Muscle layer of colon (tissue), 2 donors: Measurements from ENCODE around the gene EPB41L4B.

Experiments
- H3K27ac ChIP-seq: one replicate; pipeline ENCODE4 v1.7.0; 2013; ENCODE audit warnings: low read depth, mild to moderate bottlenecking, low read length, moderate library complexity
- H3K27me3 ChIP-seq, 2 donors: one replicate each; pipeline ENCODE4 v1.7.0; 2013; ENCODE audit warnings: low read length in 2 of 2, mild to moderate bottlenecking in 2 of 2; ENCODE audit not compliant: insufficient read depth in 2 of 2, control insufficient read depth in 1 of 2
- H3K36me3 ChIP-seq: one replicate; pipeline ENCODE4 v1.7.0; 2013; ENCODE audit warnings: mild to moderate bottlenecking, low read length; ENCODE audit not compliant: insufficient read depth
- H3K4me1 ChIP-seq: one replicate; pipeline ENCODE4 v1.7.0; 2013; ENCODE audit warnings: mild to moderate bottlenecking, low read length; ENCODE audit not compliant: insufficient read depth
- H3K4me3 ChIP-seq, 2 donors: one replicate each; pipeline ENCODE4 v1.7.0; 2013; ENCODE audit warnings: low read length in 2 of 2, low read depth in 1 of 2, mild to moderate bottlenecking in 1 of 2, moderate library complexity in 1 of 2
- H3K9ac ChIP-seq: one replicate; pipeline ENCODE4 v1.7.0; 2013; ENCODE audit warnings: low read length
- H3K9me3 ChIP-seq: one replicate; pipeline ENCODE4 v1.7.0; 2013; ENCODE audit warnings: mild to moderate bottlenecking, low read length
- donor health status: abdominal sarcoma.
- donor health status: Adenocarcinoma of cecum.

Gene EPB41L4B

DNA sequence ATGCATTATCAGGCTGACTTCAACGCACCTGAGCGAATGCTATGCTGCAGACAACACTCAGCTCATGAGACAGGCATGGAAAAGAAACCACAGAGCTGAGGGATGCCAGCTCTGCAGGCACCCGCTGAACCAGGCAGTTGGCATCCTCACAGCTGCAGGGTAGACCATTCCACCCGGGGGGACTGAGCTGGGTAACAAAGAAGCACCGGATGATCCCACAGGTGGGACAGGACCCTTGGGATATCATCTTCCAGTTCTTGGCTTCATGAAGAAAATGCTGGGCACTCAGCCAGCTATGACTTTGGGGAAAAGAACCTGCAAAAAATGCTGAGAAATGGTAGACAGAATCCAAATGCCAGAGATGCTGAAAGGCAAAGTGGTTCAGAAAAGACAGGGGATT is 9.6 kb downstream of the EPB41L4B start:
- H3K27me3 ChIP-seq: no peaks in the 10 kb centered on the region
- no peaks in the 10 kb centered on the region for H3K9me3 ChIP-seq
- no peak overlapping the region for H3K9ac ChIP-seq
- H3K36me3 ChIP-seq: no peaks in the 10 kb centered on the region
- H3K4me3 ChIP-seq: no peak overlapping the region
- no peaks in the 10 kb centered on the region for H3K4me1 ChIP-seq
- H3K27ac ChIP-seq: no peak overlapping the region

GRCh38 chr9:109310486-109310901 is 10.4 kb downstream of the EPB41L4B start:
- H3K4me3 ChIP-seq: no peak overlapping the region
- H3K27ac ChIP-seq: no peak overlapping the region
- H3K36me3 ChIP-seq: no peaks in the 10 kb centered on the region
- H3K9ac ChIP-seq: no peak overlapping the region
- no peaks in the 10 kb centered on the region for H3K4me1 ChIP-seq
- H3K9me3 ChIP-seq: no peaks in the 10 kb centered on the region
- H3K27me3 ChIP-seq: no peaks in the 10 kb centered on the region

DNA sequence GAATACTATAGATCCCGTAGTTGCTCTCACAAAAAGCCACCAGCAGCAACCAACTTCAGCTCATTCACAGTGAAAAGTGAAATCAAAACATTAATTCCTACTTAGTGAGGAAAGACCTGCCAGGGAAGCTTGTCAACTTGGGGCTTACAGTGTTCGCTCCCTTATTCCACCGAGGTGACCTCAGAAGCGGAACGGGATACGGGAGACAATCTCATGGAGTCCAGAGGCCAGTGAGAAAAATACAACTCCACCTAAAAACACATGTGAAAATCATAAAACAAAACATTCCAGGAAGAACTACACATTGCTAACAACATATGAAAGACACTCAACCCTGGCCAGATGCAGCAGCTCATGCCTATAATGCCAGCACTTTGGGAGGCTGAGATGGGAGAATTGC is 11.6 kb downstream of the EPB41L4B start:
- Histone ChIP-seq H3K9ac (no peak overlapping the region), H3K27me3 (no peaks in the 10 kb centered on the region)

DNA sequence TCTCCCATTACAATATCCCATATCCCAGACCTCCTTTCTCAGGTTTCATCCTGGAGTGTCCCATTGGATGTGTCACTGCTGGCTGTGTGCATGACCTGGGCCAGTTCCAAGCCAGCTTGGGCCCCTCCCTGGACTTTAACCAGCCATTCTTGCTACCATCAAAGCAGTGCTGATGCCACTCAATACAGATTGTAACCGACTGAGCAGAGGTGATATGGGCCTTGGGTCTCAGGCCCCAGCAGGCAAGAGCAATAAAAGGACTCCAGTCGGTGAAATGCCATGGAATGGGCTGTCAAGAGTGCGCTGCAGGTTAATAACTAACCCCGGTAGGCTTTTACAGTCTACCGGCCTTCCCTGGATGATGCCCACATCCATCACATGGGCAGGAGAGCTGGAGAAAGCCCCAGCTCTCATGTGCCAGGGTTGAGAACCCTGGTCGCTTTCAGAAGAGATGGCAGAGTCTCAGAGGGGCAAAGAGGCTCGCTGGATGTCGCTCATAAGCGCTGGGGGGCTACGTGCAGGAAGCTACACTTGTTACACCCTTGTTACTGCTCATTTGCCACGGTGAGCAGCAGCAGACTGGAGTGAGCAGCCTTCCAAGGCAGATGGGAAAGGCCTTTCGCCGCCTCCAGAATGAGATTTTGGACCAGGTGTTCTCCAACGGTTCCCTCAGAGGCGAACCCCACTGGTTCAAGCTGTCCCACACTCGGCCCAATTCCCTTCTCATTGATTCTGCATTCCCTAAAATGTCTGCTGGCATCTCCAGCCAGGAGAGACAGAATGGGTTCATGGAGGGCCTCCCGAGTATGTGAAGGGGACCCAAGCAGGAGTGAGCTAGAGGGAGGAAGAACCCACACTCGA is 13.2 kb downstream of the EPB41L4B start:
- H3K27me3 ChIP-seq: no peaks in the 10 kb centered on the region
- H3K9me3 ChIP-seq: no peaks in the 10 kb centered on the region
- no peak overlapping the region for H3K4me3 ChIP-seq
- H3K36me3 ChIP-seq: no peaks in the 10 kb centered on the region
- no peak overlapping the region for H3K27ac ChIP-seq
- H3K9ac ChIP-seq: no peak overlapping the region
- no peaks in the 10 kb centered on the region for H3K4me1 ChIP-seq

More for the DNA sequence above, 11.6 kb downstream of the EPB41L4B start:
- Histone ChIP-seq H3K36me3 (no peaks in the 10 kb centered on the region), H3K4me3 (no peak overlapping the region), H3K4me1 (no peaks in the 10 kb centered on the region), H3K9me3 (no peaks in the 10 kb centered on the region), H3K27ac (no peak overlapping the region)

DNA sequence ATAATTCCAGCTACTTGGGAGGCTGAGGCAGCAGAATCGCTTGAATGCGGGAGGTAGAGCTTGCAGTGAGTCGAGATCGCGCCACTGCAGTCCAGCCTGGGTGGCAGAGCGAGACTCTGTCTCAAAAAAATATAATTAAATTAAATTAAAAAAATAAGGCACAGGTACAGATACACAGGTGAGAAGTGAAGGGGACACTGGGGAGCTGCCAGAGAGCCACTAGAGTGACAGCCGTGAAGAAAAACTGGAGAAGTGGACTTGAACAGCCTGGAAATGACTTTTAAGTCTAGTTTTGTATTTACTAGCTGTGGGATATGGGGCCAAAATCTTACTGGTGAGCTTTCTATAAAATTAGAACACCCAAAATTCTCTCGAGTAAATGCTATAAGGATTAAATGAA is 15.1 kb downstream of the EPB41L4B start:
- H3K4me1 ChIP-seq: no peaks in the 10 kb centered on the region

DNA sequence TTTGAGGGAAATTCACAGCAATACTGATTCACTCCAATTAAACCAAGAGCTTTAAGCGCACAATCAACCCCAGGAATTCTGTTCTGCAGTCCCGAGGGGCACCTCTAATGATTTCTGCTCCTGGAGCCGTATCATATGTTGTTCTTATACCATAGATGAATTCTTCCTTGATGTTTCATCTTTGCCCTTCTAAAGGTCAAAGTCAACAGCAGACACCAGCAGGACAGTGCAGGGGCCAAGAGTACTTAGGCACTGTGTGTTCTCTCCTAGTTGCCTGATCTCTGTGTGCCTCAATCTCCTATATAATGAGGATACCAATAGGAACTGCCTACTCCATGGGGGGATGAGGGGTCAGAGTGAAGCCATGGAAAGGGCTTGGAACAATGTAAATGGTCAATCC is 16.5 kb downstream of the EPB41L4B start:
- no peak overlapping the region for H3K9ac ChIP-seq
- H3K36me3 ChIP-seq: no peaks in the 10 kb centered on the region
- no peak overlapping the region for H3K27ac ChIP-seq
- no peak overlapping the region for H3K4me3 ChIP-seq
- no peaks in the 10 kb centered on the region for H3K27me3 ChIP-seq
- H3K9me3 ChIP-seq: no peaks in the 10 kb centered on the region
- H3K4me1 ChIP-seq: no peaks in the 10 kb centered on the region

More for the DNA sequence above, 15.1 kb downstream of the EPB41L4B start:
- Histone ChIP-seq H3K9ac (no peak overlapping the region), H3K4me3 (no peak overlapping the region), H3K27ac (no peak overlapping the region), H3K9me3 (no peaks in the 10 kb centered on the region), H3K36me3 (no peaks in the 10 kb centered on the region), H3K27me3 (no peaks in the 10 kb centered on the region)

- no peaks in the 10 kb centered on the region for H3K36me3 ChIP-seq
- H3K9me3 ChIP-seq: no peaks in the 10 kb centered on the region
- H3K4me1 ChIP-seq: no peaks in the 10 kb centered on the region
- no peak overlapping the region for H3K9ac ChIP-seq
- H3K27me3 ChIP-seq: no peaks in the 10 kb centered on the region
- no peak overlapping the region for H3K27ac ChIP-seq
- no peak overlapping the region for H3K4me3 ChIP-seq
Observed at GRCh38 chr9:109303900-109304299, 17.0 kb downstream of the EPB41L4B start.

- Histone ChIP-seq H3K4me1 (no peaks in the 10 kb centered on the region), H3K27me3 (no peaks in the 10 kb centered on the region), H3K27ac (no peak overlapping the region), H3K9ac (no peak overlapping the region), H3K4me3 (no peak overlapping the region), H3K9me3 (no peaks in the 10 kb centered on the region), H3K36me3 (no peaks in the 10 kb centered on the region)
Observed at GRCh38 chr9:109302606-109303005, 18.3 kb downstream of the EPB41L4B start.

GRCh38 chr9:109301012-109301411 is 19.8 kb downstream of the EPB41L4B start:
- Histone ChIP-seq H3K4me1 (no peaks in the 10 kb centered on the region), H3K9ac (no peak overlapping the region), H3K27ac (no peak overlapping the region), H3K9me3 (no peaks in the 10 kb centered on the region), H3K27me3 (no peaks in the 10 kb centered on the region), H3K4me3 (no peak overlapping the region), H3K36me3 (no peaks in the 10 kb centered on the region)

GRCh38 chr9:109299891-109300290 is 21.0 kb downstream of the EPB41L4B start:
- no peaks in the 10 kb centered on the region for H3K27me3 ChIP-seq
- peaks cover 5% of the 10 kb centered on the region for H3K4me1 ChIP-seq
- H3K36me3 ChIP-seq: no peaks in the 10 kb centered on the region
- no peaks in the 10 kb centered on the region for H3K9me3 ChIP-seq
- no peak overlapping the region for H3K9ac ChIP-seq
- no peak overlapping the region for H3K27ac ChIP-seq
- H3K4me3 ChIP-seq: no peak overlapping the region

- H3K9me3 ChIP-seq: no peaks in the 10 kb centered on the region
- no peak overlapping the region for H3K27ac ChIP-seq
- no peak overlapping the region for H3K4me3 ChIP-seq
- H3K9ac ChIP-seq: no peak overlapping the region
- no peaks in the 10 kb centered on the region for H3K36me3 ChIP-seq
- no peaks in the 10 kb centered on the region for H3K27me3 ChIP-seq
- peaks cover 6% of the 10 kb centered on the region for H3K4me1 ChIP-seq
Observed at GRCh38 chr9:109297899-109298298, 23.0 kb downstream of the EPB41L4B start.
